Immature natural killer cell (primary cell): ENCODE data around the gene POU2F1. TPM values are rescaled to one million over a fixed set of nuclear protein-coding genes. Genes with fewer than 3 reads are reported as not detected.

ENCODE experiments used
- DNase-seq, 3 donors: peaks; one replicate each; pipeline ENCODE4 v3.0.0; 2022; ENCODE audit warnings: mixed read lengths in 1 of 3
- H3K27ac Mint-ChIP-seq, 6 donors: one replicate each; pipeline ENCODE4 v1.8.0; 2020; ENCODE audit warnings: mixed read lengths in 6 of 6, mild to moderate bottlenecking in 5 of 6, inconsistent platforms in 4 of 6, moderate library complexity in 3 of 6
- H3K27me3 Mint-ChIP-seq, 3 donors: one replicate each; pipeline ENCODE4 v1.8.0; 2020 to 2021; ENCODE audit warnings: low read depth in 3 of 3, mild to moderate bottlenecking in 3 of 3, mixed read lengths in 3 of 3, moderate library complexity in 3 of 3, inconsistent platforms in 1 of 3
- H3K36me3 Mint-ChIP-seq, 3 donors: one replicate each; pipeline ENCODE4 v1.8.0; 2020; ENCODE audit warnings: mixed read lengths in 3 of 3, inconsistent platforms in 2 of 3, mild to moderate bottlenecking in 2 of 3
- H3K4me1 Mint-ChIP-seq, 2 donors: one replicate each; pipeline ENCODE4 v1.8.0; 2020; ENCODE audit warnings: inconsistent platforms in 2 of 2, mild to moderate bottlenecking in 2 of 2, mixed read lengths in 2 of 2, moderate library complexity in 1 of 2
- H3K4me3 Mint-ChIP-seq, 5 donors: one replicate each; pipeline ENCODE4 v1.8.0; 2020; ENCODE audit warnings: mild to moderate bottlenecking in 5 of 5, mixed read lengths in 5 of 5, inconsistent platforms in 3 of 5, moderate library complexity in 3 of 5
- H3K9me3 Mint-ChIP-seq, 6 donors: one replicate each; pipeline ENCODE4 v1.8.0; 2020; ENCODE audit warnings: mild to moderate bottlenecking in 6 of 6, mixed read lengths in 6 of 6, inconsistent platforms in 4 of 6, moderate library complexity in 3 of 6
- polyA plus RNA-seq, 3 donors: library from polyadenylated mRNA; unstranded; fragments of 300-500 nt; fragmentation: Illumina TruSeq; gene quantifications; one replicate each; pipeline ENCODE4 v1.2.3, GENCODE V29; 2021

The POU2F1 gene
- polyA plus RNA-seq = 1 to 10 TPM in 2 of 3 donors, under 1 TPM in 1; 0.70 to 8.7 (median 4.4) TPM

DNA sequence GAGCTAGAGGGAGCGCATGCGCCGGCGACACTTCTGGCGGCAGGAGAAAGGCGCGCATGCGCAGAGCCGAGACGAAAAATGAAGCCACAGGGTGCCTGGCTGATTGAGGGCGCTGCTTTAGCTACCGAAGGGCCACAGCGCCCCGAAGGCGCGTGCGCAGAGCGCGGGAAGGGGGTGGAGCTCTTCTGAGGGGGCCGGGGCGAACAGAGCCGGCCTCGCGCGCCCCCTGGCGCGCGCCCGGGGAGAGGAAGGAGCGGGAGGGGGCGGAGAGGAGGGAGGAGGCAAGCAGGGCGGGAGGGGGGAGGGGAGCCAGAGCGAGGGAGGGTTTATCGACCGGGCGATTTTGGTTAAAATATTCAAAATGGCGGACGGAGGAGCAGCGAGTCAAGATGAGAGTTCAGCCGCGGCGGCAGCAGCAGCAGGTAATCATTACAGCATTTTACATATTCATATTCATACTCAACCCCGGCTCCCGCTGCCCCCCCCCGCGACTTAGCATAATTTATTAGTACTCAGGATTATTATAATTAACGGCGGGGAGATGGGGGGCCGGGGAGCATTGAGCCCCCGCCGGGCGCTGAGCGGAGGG is at the start of gene POU2F1:
TSS of gene POU2F1 (plus strand) at position 350 of the 589 bp plus-strand sequence. CDS start at position 362, 12 bp downstream.
- H3K4me3 Mint-ChIP-seq = peak within 1 kb of the TSS; percentile 89 to 97 (median 94)

GRCh38 chr1:167171286-167171929 is 49.3 kb upstream of the POU2F1 start:
- Mint-ChIP-seq H3K36me3 (no peaks in the 10 kb centered on the region), H3K27ac (no peak overlapping the region), H3K27me3 (peaks cover 2 to 11% (median 10%) of the 10 kb centered on the region in 3 donors), H3K4me3 (no peak overlapping the region), H3K9me3 (peaks cover 0 to 2% (median 0%) of the 10 kb centered on the region in 6 donors), H3K4me1 (no peaks in the 10 kb centered on the region)
- DNase-seq = no peak

More for the DNA sequence above, at the start of gene POU2F1:
- Mint-ChIP-seq H3K4me1 (peaks cover 31 to 35% of the 10 kb centered on the region in 2 donors), H3K27ac (peak within 1 kb of the TSS; percentile 88 to 100 (median 92)), H3K36me3 (no peaks in the 10 kb centered on the region), H3K9me3 (no peaks in the 10 kb centered on the region), H3K27me3 (peaks cover 13 to 17% (median 14%) of the 10 kb centered on the region in 3 donors)
- peak; percentile 96 to 99 (median 98) for DNase-seq

- Mint-ChIP-seq H3K27ac (no peak overlapping the region), H3K27me3 (peaks cover 0 to 11% (median 2%) of the 10 kb centered on the region in 3 donors), H3K4me3 (no peak overlapping the region), H3K9me3 (peaks cover 0 to 2% (median 0%) of the 10 kb centered on the region in 6 donors), H3K36me3 (no peaks in the 10 kb centered on the region), H3K4me1 (no peaks in the 10 kb centered on the region)
- DNase-seq = no peak
Observed at GRCh38 chr1:167173516-167174184, 47.0 kb upstream of the POU2F1 start.

DNA sequence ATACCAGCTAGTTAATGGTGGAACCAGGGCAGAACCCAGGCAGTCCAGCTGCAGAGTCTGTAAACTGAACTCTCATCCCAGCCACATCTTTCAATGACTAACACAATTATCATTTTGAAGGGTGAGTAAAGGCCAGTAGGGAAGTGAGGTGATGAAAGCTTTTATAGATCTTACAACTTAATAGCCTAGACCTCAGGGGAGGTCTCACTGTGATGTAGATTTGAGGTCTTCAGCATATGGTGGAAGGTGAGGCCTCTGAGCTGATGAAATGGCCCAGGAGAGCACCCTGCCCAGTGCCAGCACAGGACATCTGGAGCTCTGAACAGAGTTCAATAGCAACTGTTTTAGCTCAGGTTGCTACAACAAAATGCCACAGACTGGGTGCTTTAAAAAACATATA is 44.8 kb upstream of the POU2F1 start:
- H3K27ac Mint-ChIP-seq = no peak overlapping the region
- H3K4me1 Mint-ChIP-seq = no peaks in the 10 kb centered on the region
- no peak for DNase-seq
- no peaks in the 10 kb centered on the region for H3K9me3 Mint-ChIP-seq
- peaks cover 0 to 5% (median 2%) of the 10 kb centered on the region in 3 donors for H3K27me3 Mint-ChIP-seq
- H3K4me3 Mint-ChIP-seq = no peak overlapping the region
- no peaks in the 10 kb centered on the region for H3K36me3 Mint-ChIP-seq

DNA sequence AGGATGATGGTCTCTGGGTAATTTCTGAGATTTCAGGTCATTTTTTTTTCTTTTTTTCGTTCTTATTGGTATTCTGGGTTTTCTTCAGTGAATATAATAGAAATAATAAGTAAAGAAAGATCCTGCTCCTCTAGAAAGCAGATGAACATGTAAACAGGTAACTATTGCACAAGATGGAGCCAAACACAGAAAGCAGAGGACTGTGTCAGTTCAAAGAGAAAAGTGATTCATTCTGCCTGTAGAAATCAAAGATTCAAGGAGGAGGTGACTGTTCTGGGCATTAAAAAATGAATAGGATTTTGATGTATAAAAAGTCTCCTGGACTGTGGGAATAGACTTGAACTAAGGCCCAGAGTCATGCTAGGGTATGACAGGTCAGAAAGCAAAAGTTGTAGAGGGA is 41.9 kb upstream of the POU2F1 start:
- Mint-ChIP-seq H3K4me1 (no peaks in the 10 kb centered on the region), H3K27me3 (peaks cover 0 to 5% (median 0%) of the 10 kb centered on the region in 3 donors), H3K4me3 (no peak overlapping the region), H3K36me3 (no peaks in the 10 kb centered on the region), H3K27ac (no peak overlapping the region), H3K9me3 (no peaks in the 10 kb centered on the region)
- no peak for DNase-seq

- H3K9me3 Mint-ChIP-seq = no peaks in the 10 kb centered on the region
- H3K27me3 Mint-ChIP-seq = peaks cover 1 to 9% (median 3%) of the 10 kb centered on the region in 3 donors
- H3K4me1 Mint-ChIP-seq = no peaks in the 10 kb centered on the region
Observed at GRCh38 chr1:167182571-167183320, 37.9 kb upstream of the POU2F1 start.

GRCh38 chr1:167184081-167184480 is 36.6 kb upstream of the POU2F1 start:
- H3K27me3 Mint-ChIP-seq = peaks cover 1 to 12% (median 3%) of the 10 kb centered on the region in 3 donors
- H3K27ac Mint-ChIP-seq = no peak overlapping the region
- no peaks in the 10 kb centered on the region for H3K36me3 Mint-ChIP-seq
- H3K9me3 Mint-ChIP-seq = no peaks in the 10 kb centered on the region
- H3K4me1 Mint-ChIP-seq = no peaks in the 10 kb centered on the region
- no peak for DNase-seq
- H3K4me3 Mint-ChIP-seq = no peak overlapping the region

More at GRCh38 chr1:167182571-167183320, 37.9 kb upstream of the POU2F1 start:
- no peak for DNase-seq
- Mint-ChIP-seq H3K4me3 (no peak overlapping the region), H3K36me3 (no peaks in the 10 kb centered on the region), H3K27ac (no peak overlapping the region)

DNA sequence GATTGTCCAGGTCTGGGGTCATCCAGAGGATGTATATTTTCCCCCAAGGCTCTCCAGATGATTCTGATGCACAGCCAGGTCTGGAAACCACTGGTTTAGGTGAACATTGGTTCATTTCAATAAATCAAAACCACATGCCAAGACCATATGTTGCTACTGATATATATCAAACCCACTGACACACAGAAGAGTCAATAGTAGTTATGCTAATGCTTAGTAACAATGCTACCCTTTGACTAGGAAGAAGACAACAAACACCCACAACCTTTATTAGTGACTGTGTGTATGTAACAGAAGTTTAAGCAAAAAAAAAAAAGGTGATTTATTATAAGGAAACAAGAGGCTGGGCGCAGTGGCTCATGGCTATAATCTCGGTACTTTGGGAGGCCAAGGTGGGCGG is 35.6 kb upstream of the POU2F1 start:
- H3K27me3 Mint-ChIP-seq = peaks cover 3 to 12% (median 3%) of the 10 kb centered on the region in 3 donors
- DNase-seq = no peak
- no peak overlapping the region for H3K27ac Mint-ChIP-seq
- H3K4me3 Mint-ChIP-seq = no peak overlapping the region
- H3K36me3 Mint-ChIP-seq = no peaks in the 10 kb centered on the region
- no peaks in the 10 kb centered on the region for H3K9me3 Mint-ChIP-seq
- H3K4me1 Mint-ChIP-seq = no peaks in the 10 kb centered on the region

- H3K27me3 Mint-ChIP-seq = peaks cover 3 to 12% (median 5%) of the 10 kb centered on the region in 3 donors
- H3K27ac Mint-ChIP-seq = no peak overlapping the region
- H3K36me3 Mint-ChIP-seq = no peaks in the 10 kb centered on the region
- no peaks in the 10 kb centered on the region for H3K4me1 Mint-ChIP-seq
- DNase-seq = no peak
- H3K4me3 Mint-ChIP-seq = no peak overlapping the region
- no peaks in the 10 kb centered on the region for H3K9me3 Mint-ChIP-seq
Observed at GRCh38 chr1:167185974-167186657, 34.6 kb upstream of the POU2F1 start.

DNA sequence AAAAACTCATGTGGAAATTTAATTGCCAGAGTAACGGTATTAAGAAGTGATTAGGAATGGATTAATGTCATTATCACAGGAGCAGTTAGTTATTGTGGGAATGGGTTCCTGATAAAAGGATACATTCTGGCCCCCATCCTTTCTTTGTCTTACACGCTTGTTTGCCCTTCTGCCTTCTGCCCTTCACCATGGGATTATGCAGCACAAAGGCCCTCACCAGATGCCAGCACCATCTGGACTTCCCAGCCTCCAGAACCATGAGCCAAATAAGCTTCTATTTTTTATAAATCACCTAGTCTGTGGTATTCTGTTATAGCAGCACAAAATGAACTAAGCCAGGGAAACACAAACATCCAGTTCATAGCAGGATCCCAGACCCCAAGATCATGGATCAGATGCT is 33.9 kb upstream of the POU2F1 start:
- Mint-ChIP-seq H3K36me3 (no peaks in the 10 kb centered on the region), H3K4me1 (no peaks in the 10 kb centered on the region), H3K9me3 (no peaks in the 10 kb centered on the region), H3K4me3 (no peak overlapping the region), H3K27me3 (peaks cover 3 to 12% (median 5%) of the 10 kb centered on the region in 3 donors), H3K27ac (no peak overlapping the region)
- DNase-seq = no peak

GRCh38 chr1:167190747-167191237 is 29.9 kb upstream of the POU2F1 start:
- Mint-ChIP-seq H3K36me3 (no peaks in the 10 kb centered on the region), H3K4me1 (no peaks in the 10 kb centered on the region), H3K4me3 (no peak overlapping the region), H3K27me3 (peaks cover 3 to 10% (median 5%) of the 10 kb centered on the region in 3 donors), H3K9me3 (no peaks in the 10 kb centered on the region), H3K27ac (no peak overlapping the region)
- DNase-seq = no peak

GRCh38 chr1:167191958-167192357 is 28.7 kb upstream of the POU2F1 start:
- H3K4me1 Mint-ChIP-seq = no peaks in the 10 kb centered on the region
- no peaks in the 10 kb centered on the region for H3K9me3 Mint-ChIP-seq
- DNase-seq = no peak
- no peak overlapping the region for H3K27ac Mint-ChIP-seq
- no peaks in the 10 kb centered on the region for H3K36me3 Mint-ChIP-seq
- H3K27me3 Mint-ChIP-seq = peaks cover 0 to 10% (median 5%) of the 10 kb centered on the region in 3 donors
- no peak overlapping the region for H3K4me3 Mint-ChIP-seq

DNA sequence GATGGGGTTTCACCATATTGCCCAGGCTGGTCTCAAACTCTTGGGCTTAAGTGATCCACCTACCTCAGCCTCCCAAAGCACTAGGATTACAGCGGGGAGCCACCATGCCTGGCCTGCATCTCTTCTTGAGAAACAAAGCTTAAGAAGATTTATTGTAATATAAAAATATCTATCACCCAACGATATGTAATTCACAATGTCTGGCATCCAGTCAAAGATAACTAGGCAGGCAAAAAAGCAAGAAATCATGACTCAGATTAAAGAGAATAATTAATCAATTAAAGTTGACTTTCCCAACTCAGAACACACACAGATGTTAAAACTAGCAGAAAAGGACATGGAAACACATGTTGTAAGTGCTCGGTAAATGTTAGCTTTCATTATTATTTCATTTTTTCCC is 26.5 kb upstream of the POU2F1 start:
- H3K36me3 Mint-ChIP-seq = no peaks in the 10 kb centered on the region
- no peak overlapping the region for H3K4me3 Mint-ChIP-seq
- peaks cover 0 to 4% (median 3%) of the 10 kb centered on the region in 3 donors for H3K27me3 Mint-ChIP-seq

More for the DNA sequence above, 26.5 kb upstream of the POU2F1 start:
- no peaks in the 10 kb centered on the region for H3K4me1 Mint-ChIP-seq
- no peak overlapping the region for H3K27ac Mint-ChIP-seq
- H3K9me3 Mint-ChIP-seq = no peaks in the 10 kb centered on the region
- no peak for DNase-seq
